Endodermal cell (in vitro differentiated cells): ENCODE results near the gene GRIK4. TPM values are rescaled to one million over a fixed set of nuclear protein-coding genes. Genes with fewer than 3 reads are reported as not detected.

Experiments used
- DNase-seq: peaks from one replicate; pipeline ENCODE4 v3.0.0-alpha.2; 2017
- H3K27ac ChIP-seq: 2 replicates; pipeline ENCODE4 v1.5.1; 2013; ENCODE audit warnings: mild to moderate bottlenecking, low read depth, low read length, moderate library complexity
- H3K27me3 ChIP-seq: 2 replicates; pipeline ENCODE4 v1.6.1; 2013; ENCODE audit warnings: mild to moderate bottlenecking, low read length, moderate library complexity; ENCODE audit not compliant: insufficient read depth, control insufficient read depth, poor library complexity, severe bottlenecking
- H3K36me3 ChIP-seq: 2 replicates; pipeline ENCODE4 v1.7.0; 2013; ENCODE audit warnings: mild to moderate bottlenecking, low read length, moderate library complexity; ENCODE audit not compliant: control insufficient read depth, insufficient read depth
- H3K4me1 ChIP-seq: one replicate; pipeline ENCODE4 v1.7.0; 2013; ENCODE audit warnings: low read length; ENCODE audit not compliant: control insufficient read depth, insufficient read depth
- H3K4me3 ChIP-seq: 2 replicates; pipeline ENCODE4 v1.5.1; 2013; ENCODE audit warnings: mild to moderate bottlenecking, low read length, moderate library complexity
- H3K9ac ChIP-seq: 2 replicates; pipeline ENCODE4 v1.6.1; 2013; ENCODE audit warnings: mild to moderate bottlenecking, low read length, moderate library complexity; ENCODE audit not compliant: poor library complexity, severe bottlenecking; ENCODE audit errors: extremely low read depth
- H3K9me3 ChIP-seq: 2 replicates; pipeline ENCODE4 v1.6.1; 2013; ENCODE audit warnings: mild to moderate bottlenecking, low read length, moderate library complexity; ENCODE audit not compliant: control insufficient read depth
- H3K27ac Mint-ChIP-seq: 2 replicates; pipeline ENCODE4 v1.8.0; 2020; ENCODE audit warnings: mixed read lengths
- H3K27me3 Mint-ChIP-seq: 2 replicates; pipeline ENCODE4 v1.8.0; 2021; ENCODE audit warnings: mild to moderate bottlenecking, mixed read lengths; ENCODE audit not compliant: insufficient read depth
- H3K36me3 Mint-ChIP-seq: 2 replicates; pipeline ENCODE4 v1.8.0; 2020; ENCODE audit warnings: low read depth, mixed read lengths
- H3K4me1 Mint-ChIP-seq: 2 replicates; pipeline ENCODE4 v1.8.0; 2020; ENCODE audit warnings: mixed read lengths
- H3K4me3 Mint-ChIP-seq: 2 replicates; pipeline ENCODE4 v1.8.0; 2020; ENCODE audit warnings: mild to moderate bottlenecking, moderate library complexity, mixed read lengths
- H3K9me3 Mint-ChIP-seq: 2 replicates; pipeline ENCODE4 v1.8.0; 2020; ENCODE audit warnings: mild to moderate bottlenecking, mixed read lengths
- WGBS, 2 experiments: methylation state at CpG; one replicate each; pipeline versions ENCODE4 v1.1.5 to v1.1.7; 2013; ENCODE audit warnings: missing lambda C conversion rate in 2 of 2, mixed read lengths in 1 of 2; ENCODE audit not compliant: insufficient coverage in 1 of 2, insufficient read length in 1 of 2; 5-methylcytosine and 5-hydroxymethylcytosine counted together
- total RNA-seq, 2 donors: library from RNA; stranded (reverse); fragmentation: NEBNext Ultra II Directional in 1 of 2; extraction: Animal tissue kit (Norgen Biotek cat#: 25700) in 1 of 2; gene quantifications; 2 replicates in 1 of 2; 3 replicates in 1 of 2; pipeline ENCODE4 v1.2.1, GENCODE V29; 2021
- TF ChIP-seq, protein P1 (sequence below): fragments of 200-600 bp; sonication (generic); conservative IDR thresholded peaks from 2 replicates; pipeline ENCODE4 v1.5.0; 2021; ENCODE audit warnings: antibody characterized with exemption, mild to moderate bottlenecking

Gene GRIK4
- total RNA-seq, 2 donors from 2014 or later, result 1.7 to 3.5 TPM

DNA sequence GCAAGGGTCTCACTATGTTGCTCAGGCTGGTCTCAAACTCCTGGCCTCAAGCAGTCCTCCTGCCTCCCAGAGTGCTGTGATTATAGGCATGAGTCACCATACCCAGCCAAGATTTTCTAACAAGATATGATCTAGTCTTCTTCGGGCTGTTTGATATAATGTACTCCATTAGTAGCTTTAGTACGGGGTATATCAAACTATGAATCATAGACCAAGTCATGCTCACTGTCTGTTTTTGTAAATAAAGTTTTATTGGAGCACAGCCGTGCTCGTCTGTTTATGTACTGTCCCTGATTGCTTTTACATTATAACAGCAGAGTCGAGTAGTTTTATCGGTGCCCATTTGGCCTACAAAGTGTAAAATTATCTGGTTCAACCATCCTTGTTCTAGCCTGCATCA is 43.9 kb upstream of the GRIK4 start:
- peaks cover 76% of the 10 kb centered on the region for H3K36me3 Mint-ChIP-seq
- Histone ChIP-seq H3K9ac (no peak overlapping the region), H3K4me1 (no peaks in the 10 kb centered on the region), H3K27ac (no peak overlapping the region), H3K4me3 (no peak overlapping the region), H3K27me3 (no peaks in the 10 kb centered on the region), H3K36me3 (peaks cover 85% of the 10 kb centered on the region), H3K9me3 (no peaks in the 10 kb centered on the region)
- H3K4me1 Mint-ChIP-seq, result no peaks in the 10 kb centered on the region
- DNase-seq, result no peak
- TF ChIP-seq, protein P1, sequence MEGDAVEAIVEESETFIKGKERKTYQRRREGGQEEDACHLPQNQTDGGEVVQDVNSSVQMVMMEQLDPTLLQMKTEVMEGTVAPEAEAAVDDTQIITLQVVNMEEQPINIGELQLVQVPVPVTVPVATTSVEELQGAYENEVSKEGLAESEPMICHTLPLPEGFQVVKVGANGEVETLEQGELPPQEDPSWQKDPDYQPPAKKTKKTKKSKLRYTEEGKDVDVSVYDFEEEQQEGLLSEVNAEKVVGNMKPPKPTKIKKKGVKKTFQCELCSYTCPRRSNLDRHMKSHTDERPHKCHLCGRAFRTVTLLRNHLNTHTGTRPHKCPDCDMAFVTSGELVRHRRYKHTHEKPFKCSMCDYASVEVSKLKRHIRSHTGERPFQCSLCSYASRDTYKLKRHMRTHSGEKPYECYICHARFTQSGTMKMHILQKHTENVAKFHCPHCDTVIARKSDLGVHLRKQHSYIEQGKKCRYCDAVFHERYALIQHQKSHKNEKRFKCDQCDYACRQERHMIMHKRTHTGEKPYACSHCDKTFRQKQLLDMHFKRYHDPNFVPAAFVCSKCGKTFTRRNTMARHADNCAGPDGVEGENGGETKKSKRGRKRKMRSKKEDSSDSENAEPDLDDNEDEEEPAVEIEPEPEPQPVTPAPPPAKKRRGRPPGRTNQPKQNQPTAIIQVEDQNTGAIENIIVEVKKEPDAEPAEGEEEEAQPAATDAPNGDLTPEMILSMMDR, result no peak
- WGBS, 2 experiments, result 96% methylated on average over 5 to 6 of the region's 6 CpGs
- H3K27ac Mint-ChIP-seq, result no peak overlapping the region
- H3K9me3 Mint-ChIP-seq, result no peaks in the 10 kb centered on the region
- no peaks in the 10 kb centered on the region for H3K27me3 Mint-ChIP-seq
- H3K4me3 Mint-ChIP-seq, result no peak overlapping the region

DNA sequence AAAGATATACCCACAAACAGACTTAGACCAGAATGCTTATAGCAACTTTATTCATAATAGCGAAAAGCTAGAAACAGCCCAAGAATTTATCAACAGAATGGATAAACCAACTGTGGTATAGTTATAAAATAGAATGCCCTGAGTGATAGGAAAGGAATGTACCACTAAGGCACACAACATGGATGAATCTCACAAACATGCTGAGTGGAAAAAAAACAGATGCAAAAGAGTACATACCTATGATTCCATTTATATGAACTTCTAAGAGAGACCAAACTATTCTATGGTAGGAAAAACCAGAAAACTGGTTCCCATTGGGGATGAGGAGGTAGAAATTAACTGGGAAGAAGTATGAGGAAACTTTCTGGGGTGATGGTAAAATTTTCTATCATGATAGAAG is 40.4 kb upstream of the GRIK4 start:
- TF ChIP-seq, protein P1, result no peak
- Histone ChIP-seq H3K4me3 (no peak overlapping the region), H3K4me1 (no peaks in the 10 kb centered on the region), H3K36me3 (peaks cover 72% of the 10 kb centered on the region), H3K9me3 (no peaks in the 10 kb centered on the region), H3K27me3 (no peaks in the 10 kb centered on the region), H3K9ac (no peak overlapping the region), H3K27ac (no peak overlapping the region)
- no peaks in the 10 kb centered on the region for H3K4me1 Mint-ChIP-seq
- no peak overlapping the region for H3K27ac Mint-ChIP-seq
- no peak for DNase-seq
- no peak overlapping the region for H3K4me3 Mint-ChIP-seq
- no peaks in the 10 kb centered on the region for H3K27me3 Mint-ChIP-seq
- H3K9me3 Mint-ChIP-seq, result no peaks in the 10 kb centered on the region
- H3K36me3 Mint-ChIP-seq, result peaks cover 69% of the 10 kb centered on the region
- WGBS, 2 experiments, result no CpG with 5 or more reads among the region's 1 CpG

- no peak overlapping the region for H3K4me3 ChIP-seq
- DNase-seq, result no peak
- TF ChIP-seq, protein P1, result no peak
- H3K27me3 ChIP-seq, result no peaks in the 10 kb centered on the region
- Mint-ChIP-seq H3K4me3 (no peak overlapping the region), H3K4me1 (no peaks in the 10 kb centered on the region), H3K9me3 (no peaks in the 10 kb centered on the region), H3K36me3 (peaks cover 66% of the 10 kb centered on the region), H3K27ac (no peak overlapping the region), H3K27me3 (no peaks in the 10 kb centered on the region)
- H3K4me1 ChIP-seq, result no peaks in the 10 kb centered on the region
- H3K9ac ChIP-seq, result no peak overlapping the region
- H3K36me3 ChIP-seq, result peaks cover 71% of the 10 kb centered on the region
- WGBS, 2 experiments, result 90% methylated on average over 2 of the region's 3 CpGs; no CpG with 5 or more reads in 1 of the 2 experiments
- H3K27ac ChIP-seq, result no peak overlapping the region
- no peaks in the 10 kb centered on the region for H3K9me3 ChIP-seq
These were observed 39.6 kb upstream of the GRIK4 start for GRCh38 chr11:120471994-120472393.
